Measurements from ENCODE around the gene IBA57.

GRCh38 chr1:228150120-228150460, 15.5 kb upstream of the IBA57 start:
- TF ChIP-seq POLR2AphosphoS5 (IDR thresholded peaks at IDR 0.05; ENCODE audit: borderline replicate concordance, low read depth, low read length): no peak
- no peak for TF ChIP-seq EZH2 (IDR thresholded peaks at IDR 0.05)
